H1 (cell line): Measurements from ENCODE around the gene MYL11. TPM values are rescaled to one million over a fixed set of nuclear protein-coding genes. Genes with fewer than 3 reads are reported as not detected.

Source experiments
- ATF3 ChIP-seq: IDR thresholded peaks from 2 replicates; pipeline ENCODE4 v1.6.1; 2011; ENCODE audit warnings: low read depth, mild to moderate bottlenecking, low read length; ENCODE audit not compliant: insufficient read depth
- CBX5 ChIP-seq: fragments of 300-800, 300-1000 bp; sonication (generic); IDR thresholded peaks from 2 replicates; pipeline ENCODE4 v1.7.1; 2016; ENCODE audit warnings: antibody characterized with exemption, low read length, low read depth
- CBX8 ChIP-seq: fragments of 300-800, 300-1000 bp; sonication (generic); IDR thresholded peaks from 2 replicates; pipeline ENCODE4 v1.7.1; 2016; ENCODE audit warnings: low read depth, low read length, borderline replicate concordance
- CEBPB ChIP-seq: IDR thresholded peaks from 2 replicates; pipeline ENCODE4 v1.6.1; 2012; ENCODE audit warnings: low read depth, low read length
- HDAC2 ChIP-seq, 2 experiments: fragments of 300-600 bp in 1 of 2; sonication (generic) in 1 of 2; IDR thresholded peaks; 2 replicates each; pipeline ENCODE4 v1.6.1; 2011 to 2012; ENCODE audit warnings: low read depth in 2 of 2, low read length in 2 of 2, mild to moderate bottlenecking in 2 of 2, moderate library complexity in 2 of 2, borderline replicate concordance in 1 of 2, inconsistent platforms in 1 of 2
- HDAC6 ChIP-seq: IDR thresholded peaks from one replicate; pipeline ENCODE4 v1.7.1; 2012; ENCODE audit warnings: low read depth, mild to moderate bottlenecking, inconsistent platforms, low read length, moderate library complexity
- JUND ChIP-seq: IDR thresholded peaks from 2 replicates; pipeline ENCODE4 v1.6.1; 2011; ENCODE audit warnings: mild to moderate bottlenecking, improper control_type of control experiment, low read length
- SAP30 ChIP-seq: fragments of 300-600 bp; sonication (generic); IDR thresholded peaks from 2 replicates; pipeline ENCODE4 v1.7.1; 2012; ENCODE audit warnings: low read length, moderate library complexity, mild to moderate bottlenecking, inconsistent platforms; ENCODE audit not compliant: insufficient read depth, insufficient replicate concordance
- SUZ12 ChIP-seq: fragments of 200-600 bp; sonication (generic); IDR thresholded peaks from 2 replicates; pipeline ENCODE4 v1.6.1; 2012; ENCODE audit warnings: mild to moderate bottlenecking, inconsistent platforms, low read length, moderate library complexity, mixed read lengths
- polyA plus RNA-seq, 7 experiments: library from polyadenylated mRNA; depleted of rRNA in 3 of 7; stranded (reverse) in 5 of 7; unstranded in 2 of 7; fragments of >200 nt in 5 of 7; fragments of 200-250 nt in 2 of 7; gene quantifications; 1 replicate in 5 of 7; 2 replicates in 1 of 7; 4 replicates in 1 of 7; pipeline versions ENCODE4 v1.2.1 to v1.2.3, GENCODE V29; 2011 to 2013; ENCODE audit warnings: missing spikeins in 2 of 7, mixed read lengths in 2 of 7
- total RNA-seq: library from RNA; stranded (reverse); fragmentation: NEBNext Ultra II Directional; extraction: Animal tissue kit (Norgen Biotek cat#: 25700); gene quantifications from 2 replicates; pipeline ENCODE4 v1.2.1, GENCODE V29; 2021
- TF ChIP-seq, protein P1 (sequence below): fragments of 300-600 bp; sonication (generic); IDR thresholded peaks from 2 replicates; pipeline ENCODE4 v1.7.1; 2012; ENCODE audit warnings: low read length, moderate library complexity, mild to moderate bottlenecking, inconsistent platforms; ENCODE audit not compliant: insufficient replicate concordance

The MYL11 gene
- total and polyA plus RNA-seq, 2 of the 8 experiments (the other 6 are each of a cell fraction or from before 2014, with no cell fraction given): 1.2 to 1.4 TPM

DNA sequence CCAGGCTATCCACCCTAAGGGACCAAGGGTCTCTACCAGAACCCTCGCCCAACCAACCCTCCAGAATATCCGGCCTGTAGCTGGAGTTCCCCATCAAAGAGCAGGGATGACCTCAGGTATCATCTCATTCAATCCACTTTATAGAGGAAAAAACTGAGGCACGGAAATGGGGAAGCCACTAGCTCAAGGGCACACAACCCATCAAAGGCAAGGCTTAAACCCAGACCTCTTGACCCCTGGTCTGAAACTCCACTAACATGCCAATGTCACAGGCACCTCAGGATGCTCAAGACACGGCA is 5.9 kb upstream of the MYL11 start (continued):
- TF ChIP-seq, protein P1, sequence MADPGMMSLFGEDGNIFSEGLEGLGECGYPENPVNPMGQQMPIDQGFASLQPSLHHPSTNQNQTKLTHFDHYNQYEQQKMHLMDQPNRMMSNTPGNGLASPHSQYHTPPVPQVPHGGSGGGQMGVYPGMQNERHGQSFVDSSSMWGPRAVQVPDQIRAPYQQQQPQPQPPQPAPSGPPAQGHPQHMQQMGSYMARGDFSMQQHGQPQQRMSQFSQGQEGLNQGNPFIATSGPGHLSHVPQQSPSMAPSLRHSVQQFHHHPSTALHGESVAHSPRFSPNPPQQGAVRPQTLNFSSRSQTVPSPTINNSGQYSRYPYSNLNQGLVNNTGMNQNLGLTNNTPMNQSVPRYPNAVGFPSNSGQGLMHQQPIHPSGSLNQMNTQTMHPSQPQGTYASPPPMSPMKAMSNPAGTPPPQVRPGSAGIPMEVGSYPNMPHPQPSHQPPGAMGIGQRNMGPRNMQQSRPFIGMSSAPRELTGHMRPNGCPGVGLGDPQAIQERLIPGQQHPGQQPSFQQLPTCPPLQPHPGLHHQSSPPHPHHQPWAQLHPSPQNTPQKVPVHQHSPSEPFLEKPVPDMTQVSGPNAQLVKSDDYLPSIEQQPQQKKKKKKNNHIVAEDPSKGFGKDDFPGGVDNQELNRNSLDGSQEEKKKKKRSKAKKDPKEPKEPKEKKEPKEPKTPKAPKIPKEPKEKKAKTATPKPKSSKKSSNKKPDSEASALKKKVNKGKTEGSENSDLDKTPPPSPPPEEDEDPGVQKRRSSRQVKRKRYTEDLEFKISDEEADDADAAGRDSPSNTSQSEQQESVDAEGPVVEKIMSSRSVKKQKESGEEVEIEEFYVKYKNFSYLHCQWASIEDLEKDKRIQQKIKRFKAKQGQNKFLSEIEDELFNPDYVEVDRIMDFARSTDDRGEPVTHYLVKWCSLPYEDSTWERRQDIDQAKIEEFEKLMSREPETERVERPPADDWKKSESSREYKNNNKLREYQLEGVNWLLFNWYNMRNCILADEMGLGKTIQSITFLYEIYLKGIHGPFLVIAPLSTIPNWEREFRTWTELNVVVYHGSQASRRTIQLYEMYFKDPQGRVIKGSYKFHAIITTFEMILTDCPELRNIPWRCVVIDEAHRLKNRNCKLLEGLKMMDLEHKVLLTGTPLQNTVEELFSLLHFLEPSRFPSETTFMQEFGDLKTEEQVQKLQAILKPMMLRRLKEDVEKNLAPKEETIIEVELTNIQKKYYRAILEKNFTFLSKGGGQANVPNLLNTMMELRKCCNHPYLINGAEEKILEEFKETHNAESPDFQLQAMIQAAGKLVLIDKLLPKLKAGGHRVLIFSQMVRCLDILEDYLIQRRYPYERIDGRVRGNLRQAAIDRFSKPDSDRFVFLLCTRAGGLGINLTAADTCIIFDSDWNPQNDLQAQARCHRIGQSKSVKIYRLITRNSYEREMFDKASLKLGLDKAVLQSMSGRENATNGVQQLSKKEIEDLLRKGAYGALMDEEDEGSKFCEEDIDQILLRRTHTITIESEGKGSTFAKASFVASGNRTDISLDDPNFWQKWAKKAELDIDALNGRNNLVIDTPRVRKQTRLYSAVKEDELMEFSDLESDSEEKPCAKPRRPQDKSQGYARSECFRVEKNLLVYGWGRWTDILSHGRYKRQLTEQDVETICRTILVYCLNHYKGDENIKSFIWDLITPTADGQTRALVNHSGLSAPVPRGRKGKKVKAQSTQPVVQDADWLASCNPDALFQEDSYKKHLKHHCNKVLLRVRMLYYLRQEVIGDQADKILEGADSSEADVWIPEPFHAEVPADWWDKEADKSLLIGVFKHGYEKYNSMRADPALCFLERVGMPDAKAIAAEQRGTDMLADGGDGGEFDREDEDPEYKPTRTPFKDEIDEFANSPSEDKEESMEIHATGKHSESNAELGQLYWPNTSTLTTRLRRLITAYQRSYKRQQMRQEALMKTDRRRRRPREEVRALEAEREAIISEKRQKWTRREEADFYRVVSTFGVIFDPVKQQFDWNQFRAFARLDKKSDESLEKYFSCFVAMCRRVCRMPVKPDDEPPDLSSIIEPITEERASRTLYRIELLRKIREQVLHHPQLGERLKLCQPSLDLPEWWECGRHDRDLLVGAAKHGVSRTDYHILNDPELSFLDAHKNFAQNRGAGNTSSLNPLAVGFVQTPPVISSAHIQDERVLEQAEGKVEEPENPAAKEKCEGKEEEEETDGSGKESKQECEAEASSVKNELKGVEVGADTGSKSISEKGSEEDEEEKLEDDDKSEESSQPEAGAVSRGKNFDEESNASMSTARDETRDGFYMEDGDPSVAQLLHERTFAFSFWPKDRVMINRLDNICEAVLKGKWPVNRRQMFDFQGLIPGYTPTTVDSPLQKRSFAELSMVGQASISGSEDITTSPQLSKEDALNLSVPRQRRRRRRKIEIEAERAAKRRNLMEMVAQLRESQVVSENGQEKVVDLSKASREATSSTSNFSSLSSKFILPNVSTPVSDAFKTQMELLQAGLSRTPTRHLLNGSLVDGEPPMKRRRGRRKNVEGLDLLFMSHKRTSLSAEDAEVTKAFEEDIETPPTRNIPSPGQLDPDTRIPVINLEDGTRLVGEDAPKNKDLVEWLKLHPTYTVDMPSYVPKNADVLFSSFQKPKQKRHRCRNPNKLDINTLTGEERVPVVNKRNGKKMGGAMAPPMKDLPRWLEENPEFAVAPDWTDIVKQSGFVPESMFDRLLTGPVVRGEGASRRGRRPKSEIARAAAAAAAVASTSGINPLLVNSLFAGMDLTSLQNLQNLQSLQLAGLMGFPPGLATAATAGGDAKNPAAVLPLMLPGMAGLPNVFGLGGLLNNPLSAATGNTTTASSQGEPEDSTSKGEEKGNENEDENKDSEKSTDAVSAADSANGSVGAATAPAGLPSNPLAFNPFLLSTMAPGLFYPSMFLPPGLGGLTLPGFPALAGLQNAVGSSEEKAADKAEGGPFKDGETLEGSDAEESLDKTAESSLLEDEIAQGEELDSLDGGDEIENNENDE: no peak
- TF ChIP-seq JUND (no peak), ATF3 (no peak), CBX5 (no peak), SAP30 (no peak), SUZ12 (no peak), CEBPB (no peak), HDAC6 (no peak), HDAC2 (IDR thresholded peaks at IDR 0.05; ENCODE audit: borderline replicate concordance in 1 of 2, low read depth in 2 of 2, low read length in 2 of 2) (no peak), CBX8 (no peak)
